GM10248 (cell line): Measurements from ENCODE around the gene FAM124B.

ENCODE experiments used
- CTCF ChIA-PET: fragments of 300-600 bp; sonication (Branson Sonifier 250); formaldehyde crosslinking; extraction: SDS; loops from one replicate; lab custom pipeline; 2021; ENCODE audit warnings: antibody characterized with exemption; lab: Yijun Ruan, JAX
- POLR2A ChIA-PET: fragments of 350-650 bp; sonication (Branson Sonifier 250); formaldehyde crosslinking; extraction: SDS; loops from one replicate; lab custom pipeline; 2020; ENCODE audit warnings: antibody characterized with exemption; lab: Yijun Ruan, JAX
- DNase-seq: peaks from one replicate; pipeline ENCODE4 v3.0.0; 2012; ENCODE audit errors: extremely low spot score
- CTCF ChIP-seq: IDR thresholded peaks from 2 replicates; pipeline ENCODE4 v1.5.1; 2012; ENCODE audit warnings: mild to moderate bottlenecking, low read depth; ENCODE audit errors: extremely low read depth, missing control alignments, control extremely low read depth

Gene FAM124B

DNA sequence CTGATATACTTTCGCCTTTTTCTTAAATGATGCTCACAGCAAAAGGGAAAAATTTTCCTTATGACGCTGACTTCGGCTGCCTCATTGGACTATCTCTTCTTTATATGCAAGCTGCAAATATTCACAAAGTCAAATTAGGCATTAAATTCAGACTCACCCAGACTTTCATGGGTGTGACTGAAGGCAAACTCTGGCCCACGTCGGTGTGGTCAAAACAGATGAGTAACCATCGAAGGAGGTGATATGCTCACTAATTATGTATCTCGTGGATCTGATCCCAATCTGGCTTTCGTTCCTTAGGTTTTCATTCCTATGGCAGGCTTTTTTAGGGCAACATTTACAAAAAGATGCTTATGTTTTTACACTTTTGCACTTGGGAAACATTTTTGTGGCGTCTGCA, 36.6 kb downstream of the FAM124B start:
- CTCF ChIA-PET = interaction anchor here (0.7 to 1.9 kb wide), 4 partner anchors 9 to 378 kb away, joined by 3 to 6 read pairs (median 4); no protein-coding TSS in a partner anchor
- POLR2A ChIA-PET = no interaction called here
- DNase-seq = no peak
- no peak for TF ChIP-seq CTCF

DNA sequence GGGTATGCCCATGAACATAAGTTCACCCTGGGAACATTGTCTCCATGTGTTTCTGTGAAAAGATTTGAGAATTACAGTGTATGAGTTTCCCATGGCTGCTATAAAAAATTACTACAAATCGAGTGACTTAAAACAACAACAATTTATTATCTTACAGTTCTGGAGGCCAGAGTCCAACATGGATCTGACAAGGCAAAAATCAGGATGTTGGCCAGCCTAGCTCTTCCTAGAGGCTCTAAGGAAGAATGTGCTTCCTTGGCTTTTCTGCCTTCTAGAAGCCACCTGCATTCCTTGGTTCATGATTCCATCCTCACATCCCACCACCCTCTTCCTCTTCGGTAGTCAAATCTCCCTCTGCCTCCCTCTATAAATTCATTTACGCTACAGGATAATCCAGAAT, 38.6 kb downstream of the FAM124B start:
- CTCF ChIA-PET = interaction anchor here (1.9 kb wide), 1 partner anchor 21 kb away, joined by 6 read pairs; no protein-coding TSS in a partner anchor
- POLR2A ChIA-PET = no interaction called here
- DNase-seq = no peak
- no peak for TF ChIP-seq CTCF

- CTCF ChIA-PET = interaction anchor here (1.0 kb wide), 1 partner anchor 9 kb away, joined by 3 read pairs; no protein-coding TSS in a partner anchor
- no peak for TF ChIP-seq CTCF
- no peak for DNase-seq
- POLR2A ChIA-PET = no interaction called here
Observed at GRCh38 chr2:224362094-224362493, 39.8 kb downstream of the FAM124B start.

- ChIA-PET POLR2A (no interaction called here), CTCF (interaction anchor here (1.2 to 2.4 kb wide), 4 partner anchors 8 to 390 kb away, joined by 3 to 15 read pairs (median 4); no protein-coding TSS in a partner anchor)
- DNase-seq = no peak
- no peak for TF ChIP-seq CTCF
Observed at GRCh38 chr2:224360801-224361251, 41.1 kb downstream of the FAM124B start.

DNA sequence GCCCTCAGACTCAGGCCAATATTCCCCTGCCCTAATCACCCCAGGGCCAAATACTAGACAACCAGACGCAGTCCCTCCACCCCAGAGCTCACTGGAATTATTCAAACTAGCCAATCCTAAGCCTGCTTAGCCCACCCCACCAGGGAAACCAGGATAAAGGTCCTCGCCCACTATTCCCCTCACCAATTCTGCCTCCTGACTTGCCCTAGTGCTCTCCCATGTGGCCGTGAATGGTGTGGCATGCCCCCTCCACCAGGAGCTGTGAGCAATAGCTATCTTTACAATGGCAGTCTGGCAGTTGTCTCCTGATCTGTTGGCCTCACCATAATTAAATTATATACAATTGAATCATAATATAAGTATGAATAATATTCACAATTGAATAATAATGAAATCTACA, 42.3 kb downstream of the FAM124B start:
- peak; percentile 39 for TF ChIP-seq CTCF
- ChIA-PET CTCF (interaction anchor here (0.7 to 3.0 kb wide), 8 partner anchors 9 to 1302 kb away, joined by 3 to 19 read pairs (median 4); no protein-coding TSS in a partner anchor), POLR2A (no interaction called here)
- peak; percentile 26 for DNase-seq

DNA sequence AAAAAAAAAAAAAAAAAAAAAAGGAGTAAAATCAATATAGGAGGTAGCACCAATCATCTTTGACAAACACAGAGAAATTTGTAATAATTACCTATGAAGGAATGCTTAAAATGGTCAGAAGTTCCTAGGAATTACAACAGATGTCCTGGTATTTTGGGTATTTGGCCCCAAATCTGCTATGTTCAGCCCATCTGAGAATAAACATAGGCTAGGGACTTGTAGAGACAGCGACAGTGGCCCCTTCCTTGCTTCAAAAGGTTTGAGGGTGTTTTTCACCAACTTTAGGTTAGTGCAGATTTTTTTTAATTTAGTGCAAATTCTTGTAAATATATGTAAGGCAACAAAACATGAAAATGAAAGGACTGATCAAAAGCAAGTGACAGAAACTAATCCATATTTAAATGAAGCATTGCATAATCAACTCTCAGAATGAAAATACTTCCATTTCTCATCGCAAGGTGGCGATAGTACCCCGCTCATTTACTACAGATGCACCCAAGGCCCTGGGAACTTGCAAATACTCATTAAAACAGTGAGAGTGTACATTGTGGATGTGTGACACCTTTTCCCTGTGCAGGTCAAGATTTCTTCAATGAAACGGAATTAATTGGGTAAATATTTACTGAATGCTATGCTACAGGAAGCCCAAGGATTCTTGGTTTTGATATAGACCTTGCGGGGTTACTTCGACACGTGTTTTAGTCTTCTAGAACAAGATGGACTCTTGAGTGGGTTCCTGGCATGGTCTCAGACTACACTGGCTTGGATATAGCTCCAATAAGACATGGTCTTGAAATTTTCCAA, 44.6 kb downstream of the FAM124B start:
- POLR2A ChIA-PET = no interaction called here
- DNase-seq = peak; percentile 74
- CTCF ChIA-PET = interaction anchor here (0.7 to 3.0 kb wide), 11 partner anchors 14 to 431 kb away, joined by 3 to 24 read pairs (median 4); no protein-coding TSS in a partner anchor
- TF ChIP-seq CTCF = peak; percentile 68
